IgD-negative memory B cell (primary cell): ENCODE results near the gene RFC2. TPM values are rescaled to one million over a fixed set of nuclear protein-coding genes. Genes with fewer than 3 reads are reported as not detected.
"Not testable (repeated sequence)": the region's sequence is repeated elsewhere in the genome, so short reads cannot be mapped to it uniquely, and the experiment has no call there.

ENCODE experiments used
- H3K27ac Mint-ChIP-seq, 3 donors: one replicate each; pipeline ENCODE4 v1.8.0; 2020 to 2022; ENCODE audit warnings: mild to moderate bottlenecking in 3 of 3, mixed read lengths in 3 of 3, moderate library complexity in 1 of 3
- H3K27me3 Mint-ChIP-seq: one replicate; pipeline ENCODE4 v1.8.0; 2021; ENCODE audit warnings: mixed read lengths
- H3K36me3 Mint-ChIP-seq: one replicate; pipeline ENCODE4 v1.8.0; 2020; ENCODE audit warnings: mild to moderate bottlenecking, mixed read lengths
- H3K4me1 Mint-ChIP-seq, 3 donors: one replicate each; pipeline ENCODE4 v1.8.0; 2020 to 2022; ENCODE audit warnings: mixed read lengths in 3 of 3, mild to moderate bottlenecking in 1 of 3
- H3K4me3 Mint-ChIP-seq, 4 donors: one replicate each; pipeline ENCODE4 v1.8.0; 2020 to 2022; ENCODE audit warnings: mild to moderate bottlenecking in 4 of 4, mixed read lengths in 4 of 4, moderate library complexity in 3 of 4
- H3K9me3 Mint-ChIP-seq, 3 donors: one replicate each; pipeline ENCODE4 v1.8.0; 2020 to 2021; ENCODE audit warnings: mixed read lengths in 3 of 3, mild to moderate bottlenecking in 1 of 3
- polyA plus RNA-seq: library from polyadenylated mRNA; unstranded; fragments of 300-500 nt; fragmentation: Illumina TruSeq; gene quantifications from one replicate; pipeline ENCODE4 v1.2.3, GENCODE V29; 2021

The RFC2 gene
- polyA plus RNA-seq, 1 donor from 2014 or later = 46.6 TPM

GRCh38 chr7:74267756-74268565 is 13.8 kb upstream of the RFC2 start:
- Mint-ChIP-seq H3K27ac (peak overlapping the region; percentile 19 to 76 (median 36)), H3K4me1 (peaks cover 37 to 43% (median 40%) of the 10 kb centered on the region in 3 donors), H3K4me3 (peak overlapping the region in 2 of 4 donors; percentile 58 to 78), H3K27me3 (peaks cover 2% of the 10 kb centered on the region), H3K36me3 (no peaks in the 10 kb centered on the region), H3K9me3 (no peaks in the 10 kb centered on the region)

- peak overlapping the region; percentile 1 to 77 (median 71) for H3K27ac Mint-ChIP-seq
- H3K36me3 Mint-ChIP-seq = no peaks in the 10 kb centered on the region
- H3K9me3 Mint-ChIP-seq = no peaks in the 10 kb centered on the region
- peak overlapping the region in 3 of 4 donors; percentile 53 to 70 (median 67) for H3K4me3 Mint-ChIP-seq
- H3K4me1 Mint-ChIP-seq = peaks cover 26 to 30% (median 27%) of the 10 kb centered on the region in 3 donors
- H3K27me3 Mint-ChIP-seq = no peaks in the 10 kb centered on the region
Measured at GRCh38 chr7:74266191-74266963, 12.2 kb upstream of the RFC2 start.

GRCh38 chr7:74263399-74264120 is 9.4 kb upstream of the RFC2 start:
- Mint-ChIP-seq H3K36me3 (no peaks in the 10 kb centered on the region), H3K27me3 (no peaks in the 10 kb centered on the region), H3K4me1 (peaks cover 21 to 23% (median 23%) of the 10 kb centered on the region in 3 donors), H3K4me3 (peak overlapping the region in 1 of 4 donors; percentile 38), H3K9me3 (no peaks in the 10 kb centered on the region), H3K27ac (peak overlapping the region in 1 of 3 donors; percentile 28)

DNA sequence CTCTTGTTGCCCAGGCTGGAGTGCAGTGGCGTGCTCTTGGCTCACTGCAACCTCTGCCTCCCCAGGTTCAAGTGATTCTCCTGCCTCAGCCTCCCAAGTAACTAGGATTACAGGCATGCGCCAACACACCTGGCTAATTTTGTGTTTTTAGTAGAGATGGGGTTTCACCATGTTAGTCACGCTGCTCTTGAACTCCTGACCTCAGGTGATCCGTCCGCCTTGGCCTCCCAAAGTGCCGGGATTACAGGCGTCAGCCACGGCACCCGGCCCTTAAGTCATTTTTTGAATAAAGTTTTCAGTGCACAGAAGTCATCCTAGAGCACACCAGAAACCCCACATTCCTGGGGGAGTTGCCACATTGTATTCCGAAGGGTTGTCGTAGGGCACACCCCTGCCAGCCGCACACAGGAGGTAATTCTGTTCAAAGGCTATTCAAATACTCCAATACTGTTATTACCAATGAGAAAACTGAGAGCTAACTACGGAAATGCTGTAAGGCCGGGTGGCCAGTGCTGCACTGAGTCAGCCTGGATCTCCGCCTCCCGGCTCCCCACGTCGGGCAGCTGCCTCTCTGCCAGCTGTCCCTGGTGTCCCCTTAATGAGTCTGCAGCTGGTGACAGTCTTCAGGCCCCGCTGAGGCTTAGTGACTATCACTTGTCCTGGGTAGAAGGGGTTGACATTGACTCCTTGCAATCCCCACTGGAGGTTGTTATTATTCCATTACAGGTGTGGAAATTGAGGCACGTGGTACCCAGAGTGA is 8.6 kb upstream of the RFC2 start:
- Mint-ChIP-seq H3K4me3 (no peak overlapping the region), H3K4me1 (peaks cover 19 to 21% (median 19%) of the 10 kb centered on the region in 3 donors), H3K9me3 (no peaks in the 10 kb centered on the region), H3K27ac (peak overlapping the region in 2 of 3 donors; percentile 28 to 71), H3K27me3 (no peaks in the 10 kb centered on the region), H3K36me3 (no peaks in the 10 kb centered on the region)

DNA sequence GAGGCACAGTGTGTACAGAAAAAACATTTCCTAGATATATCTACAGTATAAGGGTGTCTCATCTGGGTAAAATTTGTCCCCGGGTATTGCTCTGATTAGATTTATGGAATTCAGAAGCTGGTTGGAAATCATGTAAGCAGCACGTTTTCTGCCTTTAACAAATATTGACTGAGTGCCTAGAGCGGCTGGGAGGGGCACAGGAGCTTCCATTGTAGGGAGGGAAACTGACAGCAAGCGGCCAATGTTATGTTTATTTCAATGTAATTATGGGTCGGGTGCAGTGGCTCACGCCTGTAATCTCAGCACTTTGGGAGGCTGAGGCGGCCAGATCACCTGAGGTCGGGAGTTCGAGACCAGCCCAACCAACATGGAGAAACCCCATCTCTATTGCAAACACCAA is 4.4 kb upstream of the RFC2 start:
- H3K27me3 Mint-ChIP-seq = no peaks in the 10 kb centered on the region
- peak overlapping the region in 3 of 4 donors; percentile 74 to 76 (median 75) for H3K4me3 Mint-ChIP-seq
- peaks cover 2% of the 10 kb centered on the region for H3K36me3 Mint-ChIP-seq
- H3K4me1 Mint-ChIP-seq = peaks cover 10 to 19% (median 15%) of the 10 kb centered on the region in 3 donors
- H3K27ac Mint-ChIP-seq = no peak overlapping the region
- no peaks in the 10 kb centered on the region for H3K9me3 Mint-ChIP-seq

- H3K4me3 Mint-ChIP-seq = peak overlapping the region in 3 of 4 donors; percentile 55 to 95 (median 87)
- H3K27ac Mint-ChIP-seq = peak overlapping the region in 2 of 3 donors; percentile 60 to 71
Measured at GRCh38 chr7:74256491-74257408, 2.6 kb upstream of the RFC2 start.

GRCh38 chr7:74255461-74255860 is 1.3 kb upstream of the RFC2 start:
- H3K4me1 Mint-ChIP-seq = peaks cover 17 to 22% (median 19%) of the 10 kb centered on the region in 3 donors
- peak overlapping the region; percentile 87 to 97 (median 94) for H3K4me3 Mint-ChIP-seq
- H3K36me3 Mint-ChIP-seq, H3K9me3 Mint-ChIP-seq, H3K27me3 Mint-ChIP-seq: not testable (repeated sequence)
- H3K27ac Mint-ChIP-seq = peak overlapping the region in 1 of 3 donors; percentile 60

More at GRCh38 chr7:74256491-74257408, 2.6 kb upstream of the RFC2 start:
- Mint-ChIP-seq H3K36me3 (peaks cover 2% of the 10 kb centered on the region), H3K4me1 (peaks cover 15 to 22% (median 19%) of the 10 kb centered on the region in 3 donors), H3K9me3 (no peaks in the 10 kb centered on the region), H3K27me3 (no peaks in the 10 kb centered on the region)

DNA sequence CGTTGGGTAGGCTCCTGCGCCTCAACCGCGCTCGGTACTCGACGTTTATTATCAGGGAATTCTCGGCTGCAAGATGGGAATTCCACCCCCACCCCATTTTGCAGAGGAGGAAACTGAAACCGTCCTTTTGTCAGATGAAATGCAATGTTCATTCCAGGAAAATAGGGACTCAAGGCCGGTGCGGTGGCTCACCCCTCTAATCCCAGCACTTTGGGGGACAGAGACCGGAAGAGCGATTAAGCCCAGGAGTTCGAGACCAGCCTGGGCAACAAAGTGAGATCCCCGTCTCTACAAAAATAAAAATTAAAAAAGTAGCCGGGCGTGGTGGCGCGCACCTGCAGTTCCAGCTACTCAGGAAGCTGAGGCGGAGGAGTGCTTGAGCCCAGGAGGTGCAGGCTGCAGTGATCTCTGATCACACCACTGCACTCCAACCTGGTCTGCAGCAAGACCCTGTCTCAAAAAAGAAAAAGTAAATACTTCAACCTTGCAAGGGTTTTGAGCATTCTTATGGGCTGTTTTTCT is 720 bp upstream of the RFC2 start:
- Mint-ChIP-seq H3K27ac (peak overlapping the region; percentile 82 to 98 (median 97)), H3K9me3 (no peaks in the 10 kb centered on the region), H3K36me3 (peaks cover 2% of the 10 kb centered on the region), H3K4me1 (peaks cover 17 to 22% (median 19%) of the 10 kb centered on the region in 3 donors), H3K27me3 (no peaks in the 10 kb centered on the region), H3K4me3 (peak overlapping the region; percentile 94 to 97 (median 96))

DNA sequence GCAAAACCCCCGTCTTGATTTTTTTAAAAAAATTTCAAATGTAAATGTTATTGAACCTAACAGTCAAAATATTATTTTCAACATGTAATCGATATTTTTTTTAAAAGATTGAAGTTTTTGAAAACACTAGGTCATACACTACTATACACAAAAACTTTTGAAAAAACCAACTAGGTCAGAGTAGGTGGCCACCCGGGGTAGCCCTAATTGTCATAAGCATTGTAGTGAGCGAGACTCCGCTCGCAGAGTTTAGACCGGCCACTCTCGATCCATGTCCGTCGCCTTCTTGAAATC is 417 bp downstream of the RFC2 start:
- Mint-ChIP-seq H3K4me1 (peaks cover 19 to 22% (median 19%) of the 10 kb centered on the region in 3 donors), H3K27ac (peak overlapping the region; percentile 82 to 98 (median 97)), H3K9me3 (no peaks in the 10 kb centered on the region), H3K36me3 (peaks cover 2% of the 10 kb centered on the region), H3K27me3 (no peaks in the 10 kb centered on the region), H3K4me3 (peak overlapping the region; percentile 94 to 97 (median 96))

GRCh38 chr7:74253331-74253730 is 868 bp downstream of the RFC2 start:
- Mint-ChIP-seq H3K36me3 (peaks cover 2% of the 10 kb centered on the region), H3K27ac (peak overlapping the region in 1 of 3 donors; percentile 82), H3K4me3 (peak overlapping the region; percentile 94 to 97 (median 96)), H3K9me3 (no peaks in the 10 kb centered on the region), H3K27me3 (no peaks in the 10 kb centered on the region), H3K4me1 (peaks cover 15 to 22% (median 15%) of the 10 kb centered on the region in 3 donors)

GRCh38 chr7:74252893-74253292 is 1.3 kb downstream of the RFC2 start:
- Mint-ChIP-seq H3K27me3 (no peaks in the 10 kb centered on the region), H3K4me3 (peak overlapping the region in 2 of 4 donors; percentile 55 to 95), H3K36me3 (peaks cover 2% of the 10 kb centered on the region), H3K9me3 (no peaks in the 10 kb centered on the region), H3K4me1 (peaks cover 14 to 20% (median 15%) of the 10 kb centered on the region in 3 donors), H3K27ac (peak overlapping the region in 1 of 3 donors; percentile 68)

DNA sequence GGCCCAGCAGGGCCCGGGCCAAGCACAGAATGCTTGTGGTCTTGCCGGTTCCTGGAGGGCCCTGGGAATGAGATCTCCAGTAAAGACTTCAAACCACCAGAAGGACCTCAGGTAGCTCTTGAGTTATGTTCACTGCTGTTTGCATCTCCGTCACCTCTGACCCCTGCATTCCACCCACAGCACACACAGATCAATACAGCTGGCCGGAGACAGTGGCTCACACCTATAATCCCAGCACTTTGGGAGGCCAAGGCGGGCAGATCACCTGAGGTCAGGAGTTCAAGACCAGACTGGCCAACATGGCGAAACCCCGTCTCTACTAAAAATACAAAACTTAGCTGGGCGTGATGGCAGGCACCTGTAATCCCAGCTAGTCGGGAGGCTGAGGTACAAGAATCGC is 5.1 kb downstream of the RFC2 start:
- not testable (repeated sequence) for H3K27me3 Mint-ChIP-seq, H3K27ac Mint-ChIP-seq, H3K36me3 Mint-ChIP-seq, H3K4me1 Mint-ChIP-seq, H3K9me3 Mint-ChIP-seq
- H3K4me3 Mint-ChIP-seq = peak overlapping the region in 1 of 4 donors; percentile 57

GRCh38 chr7:74248156-74248555 is 6.0 kb downstream of the RFC2 start:
- Mint-ChIP-seq H3K27me3 (no peaks in the 10 kb centered on the region), H3K9me3 (no peaks in the 10 kb centered on the region), H3K27ac (peak overlapping the region in 1 of 3 donors; percentile 63), H3K4me3 (no peak overlapping the region), H3K4me1 (peaks cover 3 to 12% (median 8%) of the 10 kb centered on the region in 3 donors), H3K36me3 (no peaks in the 10 kb centered on the region)
